ENCODE results near the gene MAST4. TPM values are rescaled to one million over a fixed set of nuclear protein-coding genes. Genes with fewer than 3 reads are reported as not detected.
"Not testable (repeated sequence)": the region's sequence is repeated elsewhere in the genome, so short reads cannot be mapped to it uniquely, and the experiment has no call there.

The MAST4 gene
- total RNA-seq, 1 donor from 2014 or later = 0.99 TPM

DNA sequence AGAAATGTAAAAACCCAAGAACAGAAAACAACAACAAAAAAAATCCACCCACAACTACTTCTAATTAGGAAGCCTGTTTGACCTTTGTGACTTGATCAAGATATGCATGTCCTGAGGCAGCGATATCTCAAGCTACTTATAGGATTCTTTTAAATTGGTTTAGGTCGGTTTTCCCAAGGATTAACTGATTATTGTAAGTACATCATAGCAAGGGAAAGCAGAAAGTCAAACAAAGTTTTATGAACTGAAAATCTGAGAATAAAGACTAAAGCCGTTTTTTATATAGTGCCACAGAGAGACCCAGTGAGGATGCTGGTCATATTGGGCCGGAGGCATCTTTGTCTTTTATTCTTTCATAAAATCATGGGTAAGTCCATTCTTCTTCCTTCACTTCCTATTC is 528.4 kb downstream of the MAST4 start:
- H2AFZ ChIP-seq (replicated peaks) = no peak overlapping the region
- H3K27ac Mint-ChIP-seq = no peak overlapping the region
- H3K9ac ChIP-seq = no peak overlapping the region
- H3K9me3 ChIP-seq (ENCODE audit: low read depth) = peaks cover 4% of the 10 kb centered on the region
- peaks cover 2% of the 10 kb centered on the region for H3K27me3 Mint-ChIP-seq (ENCODE audit: insufficient read depth, low read depth)
- peaks cover 5% of the 10 kb centered on the region for H3K9me3 Mint-ChIP-seq
- no peaks in the 10 kb centered on the region for H3K27me3 ChIP-seq
- TF ChIP-seq EZH2 (IDR thresholded peaks at IDR 0.05) = no peak
- no peaks in the 10 kb centered on the region for H3F3A ChIP-seq (ENCODE audit: low read depth)
- H4K20me1 ChIP-seq (ENCODE audit: low read depth) = no peaks in the 10 kb centered on the region
- no peak overlapping the region for H3K4me3 Mint-ChIP-seq
- no peak overlapping the region for H3K4me3 ChIP-seq
- H3K4me1 Mint-ChIP-seq = no peaks in the 10 kb centered on the region
- no peaks in the 10 kb centered on the region for H3K36me3 ChIP-seq
- no peaks in the 10 kb centered on the region for H3K4me1 ChIP-seq
- H3K4me2 ChIP-seq = no peak overlapping the region
- H3K79me2 ChIP-seq (ENCODE audit: low read depth) = no peaks in the 10 kb centered on the region
- H3K27ac ChIP-seq = no peak overlapping the region
- peaks cover 5% of the 10 kb centered on the region for H3K36me3 Mint-ChIP-seq
- no peak for DNase-seq (ENCODE audit: low spot score)

DNA sequence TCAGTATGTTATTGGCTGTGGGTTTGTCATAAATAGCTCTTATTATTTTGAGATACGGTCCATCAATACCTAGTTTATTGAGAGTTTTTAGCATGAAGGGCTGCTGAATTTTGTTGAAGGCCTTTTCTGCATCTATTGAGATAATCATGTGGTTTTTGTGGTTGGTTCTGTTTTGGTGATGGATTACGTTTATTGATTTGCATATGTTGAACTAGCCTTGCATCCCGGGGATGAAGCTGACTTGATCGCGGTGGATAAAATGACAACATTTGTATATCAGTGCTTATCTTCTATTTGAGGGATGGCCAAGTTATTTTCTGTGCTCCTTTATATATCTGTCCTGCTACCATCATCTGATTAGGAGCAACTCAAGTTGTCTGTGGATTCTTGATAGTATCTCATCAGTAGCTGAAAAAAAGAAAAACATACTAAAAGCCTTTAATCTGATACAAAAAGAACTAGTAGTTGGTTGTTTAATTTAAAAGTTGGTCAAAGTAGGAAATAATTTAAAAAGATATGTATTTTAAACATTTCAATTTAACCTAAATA is 531.2 kb downstream of the MAST4 start:
- H3K27me3 Mint-ChIP-seq (ENCODE audit: insufficient read depth, low read depth); DNase-seq (ENCODE audit: low spot score); H3K27ac ChIP-seq; H3K27me3 ChIP-seq; H4K20me1 ChIP-seq (ENCODE audit: low read depth); H3F3A ChIP-seq (ENCODE audit: low read depth); H3K4me3 ChIP-seq; H3K27ac Mint-ChIP-seq; H3K36me3 ChIP-seq; H3K4me1 Mint-ChIP-seq; H3K9me3 ChIP-seq (ENCODE audit: low read depth); H3K4me2 ChIP-seq; H3K4me3 Mint-ChIP-seq; H2AFZ ChIP-seq (replicated peaks); H3K79me2 ChIP-seq (ENCODE audit: low read depth); H3K9me3 Mint-ChIP-seq; H3K4me1 ChIP-seq; H3K36me3 Mint-ChIP-seq; H3K9ac ChIP-seq: not testable (repeated sequence)

DNA sequence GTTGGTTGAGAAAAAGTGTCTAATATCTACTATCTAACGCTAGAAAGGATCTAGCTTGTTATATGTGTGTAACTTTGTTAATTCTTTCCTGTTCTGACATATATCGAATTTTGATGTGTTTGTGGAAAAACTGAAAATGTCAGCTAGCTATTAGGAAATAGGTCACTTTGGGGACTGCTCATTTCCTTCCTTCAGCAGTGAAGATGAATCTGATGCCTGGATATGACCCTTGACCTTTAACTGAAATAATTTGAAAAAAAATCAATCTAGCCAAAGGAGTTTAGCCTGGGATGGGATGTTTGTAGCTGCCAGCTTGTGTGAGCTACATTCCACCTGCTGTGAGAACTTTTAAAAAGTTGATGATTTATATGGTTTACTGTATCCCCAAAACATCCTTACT is 533.6 kb downstream of the MAST4 start:
- H3K9ac ChIP-seq = no peak overlapping the region
- peaks cover 4% of the 10 kb centered on the region for H3K9me3 ChIP-seq (ENCODE audit: low read depth)
- no peak for DNase-seq (ENCODE audit: low spot score)
- Mint-ChIP-seq H3K4me3 (no peak overlapping the region), H3K9me3 (peaks cover 5% of the 10 kb centered on the region), H3K4me1 (no peaks in the 10 kb centered on the region), H3K27me3 (ENCODE audit: insufficient read depth, low read depth) (no peaks in the 10 kb centered on the region), H3K36me3 (peaks cover 3% of the 10 kb centered on the region), H3K27ac (no peak overlapping the region)
- no peak overlapping the region for H3K27ac ChIP-seq
- no peaks in the 10 kb centered on the region for H3K79me2 ChIP-seq (ENCODE audit: low read depth)
- no peak overlapping the region for H3K4me3 ChIP-seq
- H3K4me2 ChIP-seq = no peak overlapping the region
- H3F3A ChIP-seq (ENCODE audit: low read depth) = no peaks in the 10 kb centered on the region
- H3K36me3 ChIP-seq = no peaks in the 10 kb centered on the region
- no peaks in the 10 kb centered on the region for H3K27me3 ChIP-seq
- no peaks in the 10 kb centered on the region for H4K20me1 ChIP-seq (ENCODE audit: low read depth)
- H2AFZ ChIP-seq (replicated peaks) = no peak overlapping the region
- H3K4me1 ChIP-seq = no peaks in the 10 kb centered on the region
- TF ChIP-seq, protein P1, sequence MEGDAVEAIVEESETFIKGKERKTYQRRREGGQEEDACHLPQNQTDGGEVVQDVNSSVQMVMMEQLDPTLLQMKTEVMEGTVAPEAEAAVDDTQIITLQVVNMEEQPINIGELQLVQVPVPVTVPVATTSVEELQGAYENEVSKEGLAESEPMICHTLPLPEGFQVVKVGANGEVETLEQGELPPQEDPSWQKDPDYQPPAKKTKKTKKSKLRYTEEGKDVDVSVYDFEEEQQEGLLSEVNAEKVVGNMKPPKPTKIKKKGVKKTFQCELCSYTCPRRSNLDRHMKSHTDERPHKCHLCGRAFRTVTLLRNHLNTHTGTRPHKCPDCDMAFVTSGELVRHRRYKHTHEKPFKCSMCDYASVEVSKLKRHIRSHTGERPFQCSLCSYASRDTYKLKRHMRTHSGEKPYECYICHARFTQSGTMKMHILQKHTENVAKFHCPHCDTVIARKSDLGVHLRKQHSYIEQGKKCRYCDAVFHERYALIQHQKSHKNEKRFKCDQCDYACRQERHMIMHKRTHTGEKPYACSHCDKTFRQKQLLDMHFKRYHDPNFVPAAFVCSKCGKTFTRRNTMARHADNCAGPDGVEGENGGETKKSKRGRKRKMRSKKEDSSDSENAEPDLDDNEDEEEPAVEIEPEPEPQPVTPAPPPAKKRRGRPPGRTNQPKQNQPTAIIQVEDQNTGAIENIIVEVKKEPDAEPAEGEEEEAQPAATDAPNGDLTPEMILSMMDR (IDR thresholded peaks at IDR 0.05) = no peak
- no peak for TF ChIP-seq EZH2phosphoT487 (IDR thresholded peaks at IDR 0.05)
- TF ChIP-seq EZH2 (IDR thresholded peaks at IDR 0.05) = no peak

DNA sequence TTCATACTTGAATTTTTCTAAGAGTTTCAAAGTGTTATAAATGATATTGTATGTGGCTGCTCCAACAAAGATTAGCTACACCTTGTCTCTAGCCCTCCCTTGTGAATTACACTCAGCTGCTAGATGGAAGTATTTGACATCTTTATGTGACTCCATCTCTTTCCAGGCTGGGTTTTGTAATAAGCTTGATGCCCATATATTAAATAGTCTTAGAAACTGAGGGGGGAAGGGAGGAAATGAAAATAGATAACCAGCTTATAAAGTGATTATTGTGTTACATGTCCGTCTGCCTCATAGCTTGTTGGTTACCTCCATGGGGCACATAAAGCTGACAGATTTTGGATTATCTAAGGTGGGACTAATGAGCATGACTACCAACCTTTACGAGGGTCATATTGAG is 537.0 kb downstream of the MAST4 start:
- Histone ChIP-seq H3K9ac (no peak overlapping the region), H3K4me1 (no peaks in the 10 kb centered on the region), H3K4me2 (no peak overlapping the region), H3K4me3 (no peak overlapping the region), H4K20me1 (ENCODE audit: low read depth) (no peaks in the 10 kb centered on the region), H3K79me2 (ENCODE audit: low read depth) (no peaks in the 10 kb centered on the region), H2AFZ (replicated peaks) (no peak overlapping the region), H3F3A (ENCODE audit: low read depth) (no peaks in the 10 kb centered on the region), H3K9me3 (ENCODE audit: low read depth) (no peaks in the 10 kb centered on the region), H3K36me3 (no peaks in the 10 kb centered on the region), H3K27me3 (no peaks in the 10 kb centered on the region), H3K27ac (no peak overlapping the region)
- no peaks in the 10 kb centered on the region for H3K9me3 Mint-ChIP-seq
- H3K27ac Mint-ChIP-seq = no peak overlapping the region
- no peak for DNase-seq (ENCODE audit: low spot score)
- TF ChIP-seq EZH2phosphoT487 (IDR thresholded peaks at IDR 0.05) (no peak), EZH2 (IDR thresholded peaks at IDR 0.05) (no peak)
- TF ChIP-seq, protein P1 (IDR thresholded peaks at IDR 0.05) = no peak
- no peaks in the 10 kb centered on the region for H3K4me1 Mint-ChIP-seq
- no peak overlapping the region for H3K4me3 Mint-ChIP-seq
- H3K36me3 Mint-ChIP-seq = peaks cover 4% of the 10 kb centered on the region
- no peaks in the 10 kb centered on the region for H3K27me3 Mint-ChIP-seq (ENCODE audit: insufficient read depth, low read depth)

Data from neural progenitor cell (in vitro differentiated cells).